Tibial artery (tissue), 4 donors: ENCODE data around the gene CCDC137.

ENCODE experiments used
- DNase-seq, 2 donors: peaks; one replicate each; pipeline ENCODE4 v3.0.0-alpha.2; 2019
- H3K27ac ChIP-seq, 2 donors: fragments of 200-600 bp; sonication (generic) in 1 of 2; 1 replicate in 1 of 2; 2 replicates in 1 of 2; pipeline ENCODE4 v1.5.1; 2018 to 2019; ENCODE audit warnings: mild to moderate bottlenecking in 1 of 2
- H3K27me3 ChIP-seq, 2 donors: fragments of 200-600 bp; sonication (generic) in 1 of 2; one replicate each; pipeline versions ENCODE4 v1.5.1 to v1.6.0; 2016 to 2019
- H3K36me3 ChIP-seq, 3 donors: fragments of 200-600 bp; sonication (generic) in 2 of 3; one replicate each; pipeline ENCODE4 v1.5.1; 2016 to 2019; ENCODE audit warnings: mild to moderate bottlenecking in 2 of 3
- H3K4me1 ChIP-seq, 4 donors: fragments of 200-600 bp; sonication (generic) in 2 of 4; 1 replicate in 3 of 4; 2 replicates in 1 of 4; pipeline ENCODE4 v1.5.1; 2016 to 2019
- H3K4me3 ChIP-seq, 2 donors: fragments of 200-600 bp; sonication (generic) in 1 of 2; 1 replicate in 1 of 2; 2 replicates in 1 of 2; pipeline ENCODE4 v1.5.1; 2018 to 2019; ENCODE audit warnings: mild to moderate bottlenecking in 2 of 2
- H3K9me3 ChIP-seq, 3 donors: fragments of 200-600 bp; sonication (generic) in 1 of 3; one replicate each; pipeline ENCODE4 v1.5.1; 2016 to 2019
- intact Hi-C: fragments of 100-400 bp; cut with DNase I; formaldehyde crosslinking; loops from one replicate; pipeline ENCODE4 v1.15.0; 2023; ENCODE audit warnings: low total_unique reads
- TF ChIP-seq, protein P1 (sequence below), 2 experiments: fragments of 200-600 bp in 1 of 2; fragments of 450-650 bp in 1 of 2; IDR thresholded peaks; one replicate each; pipeline ENCODE4 v1.5.1; 2017 to 2019; ENCODE audit warnings: antibody characterized with exemption in 2 of 2, mild to moderate bottlenecking in 1 of 2, moderate library complexity in 1 of 2

CCDC137 gene

DNA sequence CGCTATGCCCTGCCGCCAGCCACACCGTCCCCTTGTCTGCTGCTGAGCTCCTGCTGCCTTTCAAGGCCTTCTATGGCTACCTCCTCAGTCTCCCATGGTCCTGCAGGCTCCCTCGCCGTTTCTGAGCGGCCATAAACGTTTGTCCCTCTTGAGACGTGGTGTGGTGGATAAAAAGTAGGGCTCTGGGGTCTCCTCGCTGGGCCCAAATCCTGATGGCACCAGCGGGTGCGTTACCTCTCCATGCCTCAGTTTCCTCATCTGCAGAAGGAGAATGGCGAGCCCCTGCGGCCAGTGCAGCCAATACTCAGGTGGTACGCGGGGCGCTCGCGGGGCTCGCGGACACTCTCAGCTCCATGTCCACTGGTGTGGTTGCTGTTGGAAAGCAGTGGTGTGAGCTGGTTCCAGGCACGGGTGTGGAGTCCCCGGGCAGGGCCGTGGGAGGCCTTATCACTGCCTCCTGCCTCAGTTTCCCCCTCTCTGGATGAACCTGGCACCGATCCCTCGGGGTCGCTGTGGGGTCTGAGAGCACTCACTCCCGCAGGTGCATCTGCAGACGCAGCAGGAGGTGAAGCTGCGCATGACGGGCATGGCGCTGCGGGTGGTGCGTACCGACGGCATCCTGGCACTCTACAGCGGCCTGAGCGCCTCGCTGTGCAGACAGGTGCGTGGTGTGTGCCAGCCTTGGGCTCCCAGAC lies 48.0 kb downstream of the CCDC137 start:
- intact Hi-C loops = no loop called here
- DNase-seq = no peak
- H3K27me3 ChIP-seq = peaks cover 0 to 7% of the 10 kb centered on the region in 2 donors
- TF ChIP-seq, protein P1, sequence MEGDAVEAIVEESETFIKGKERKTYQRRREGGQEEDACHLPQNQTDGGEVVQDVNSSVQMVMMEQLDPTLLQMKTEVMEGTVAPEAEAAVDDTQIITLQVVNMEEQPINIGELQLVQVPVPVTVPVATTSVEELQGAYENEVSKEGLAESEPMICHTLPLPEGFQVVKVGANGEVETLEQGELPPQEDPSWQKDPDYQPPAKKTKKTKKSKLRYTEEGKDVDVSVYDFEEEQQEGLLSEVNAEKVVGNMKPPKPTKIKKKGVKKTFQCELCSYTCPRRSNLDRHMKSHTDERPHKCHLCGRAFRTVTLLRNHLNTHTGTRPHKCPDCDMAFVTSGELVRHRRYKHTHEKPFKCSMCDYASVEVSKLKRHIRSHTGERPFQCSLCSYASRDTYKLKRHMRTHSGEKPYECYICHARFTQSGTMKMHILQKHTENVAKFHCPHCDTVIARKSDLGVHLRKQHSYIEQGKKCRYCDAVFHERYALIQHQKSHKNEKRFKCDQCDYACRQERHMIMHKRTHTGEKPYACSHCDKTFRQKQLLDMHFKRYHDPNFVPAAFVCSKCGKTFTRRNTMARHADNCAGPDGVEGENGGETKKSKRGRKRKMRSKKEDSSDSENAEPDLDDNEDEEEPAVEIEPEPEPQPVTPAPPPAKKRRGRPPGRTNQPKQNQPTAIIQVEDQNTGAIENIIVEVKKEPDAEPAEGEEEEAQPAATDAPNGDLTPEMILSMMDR (IDR thresholded peaks at IDR 0.05) = no peak
- H3K4me1 ChIP-seq = peaks cover 0 to 43% (median 25%) of the 10 kb centered on the region in 4 donors
- no peak overlapping the region for H3K27ac ChIP-seq
- peaks cover 0 to 34% (median 0%) of the 10 kb centered on the region in 3 donors for H3K36me3 ChIP-seq
- H3K9me3 ChIP-seq = no peaks in the 10 kb centered on the region
- H3K4me3 ChIP-seq = no peak overlapping the region

DNA sequence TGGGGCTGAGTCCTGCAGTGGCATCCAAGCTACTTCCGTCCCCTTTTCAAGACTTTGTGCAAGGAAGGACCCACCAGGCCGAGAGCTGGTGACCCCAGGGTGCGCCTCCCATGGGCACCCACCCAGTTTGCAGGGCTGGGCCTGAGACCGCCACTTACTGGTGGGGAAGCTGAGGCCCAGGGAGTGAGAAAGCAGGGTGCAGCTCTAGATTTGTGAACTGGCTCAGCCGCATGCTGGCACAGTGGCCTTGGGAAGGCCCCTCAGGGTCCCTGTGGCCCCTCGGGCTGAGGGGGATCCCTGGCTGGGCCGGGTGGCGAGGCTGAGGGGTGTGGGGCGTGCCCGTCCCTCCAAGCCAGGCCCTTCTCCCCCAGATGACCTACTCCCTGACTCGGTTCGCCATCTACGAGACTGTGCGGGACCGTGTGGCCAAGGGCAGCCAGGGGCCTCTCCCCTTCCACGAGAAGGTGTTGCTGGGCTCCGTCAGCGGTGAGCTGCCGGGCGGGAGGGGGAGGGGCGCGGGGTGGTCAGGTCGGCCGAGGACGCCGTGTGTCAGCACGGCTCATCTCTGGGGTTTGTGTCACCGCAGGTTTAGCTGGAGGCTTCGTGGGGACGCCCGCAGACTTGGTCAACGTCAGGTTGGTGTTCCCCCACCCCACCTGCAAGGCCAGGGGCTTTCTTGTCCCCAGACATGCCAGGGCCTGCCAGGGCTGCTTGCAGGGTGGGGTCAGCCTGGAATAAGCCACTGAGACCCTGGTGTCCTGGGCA lies 48.8 kb downstream of the CCDC137 start:
- no peaks in the 10 kb centered on the region for H3K9me3 ChIP-seq
- TF ChIP-seq, protein P1 (IDR thresholded peaks at IDR 0.05) = no peak
- H3K27ac ChIP-seq = no peak overlapping the region
- H3K4me1 ChIP-seq = peaks cover 0 to 42% (median 24%) of the 10 kb centered on the region in 4 donors
- no peak for DNase-seq
- peaks cover 0 to under 1% of the 10 kb centered on the region in 2 donors for H3K27me3 ChIP-seq
- peaks cover 0 to 34% (median 0%) of the 10 kb centered on the region in 3 donors for H3K36me3 ChIP-seq
- intact Hi-C loops = no loop called here
- no peak overlapping the region for H3K4me3 ChIP-seq

DNA sequence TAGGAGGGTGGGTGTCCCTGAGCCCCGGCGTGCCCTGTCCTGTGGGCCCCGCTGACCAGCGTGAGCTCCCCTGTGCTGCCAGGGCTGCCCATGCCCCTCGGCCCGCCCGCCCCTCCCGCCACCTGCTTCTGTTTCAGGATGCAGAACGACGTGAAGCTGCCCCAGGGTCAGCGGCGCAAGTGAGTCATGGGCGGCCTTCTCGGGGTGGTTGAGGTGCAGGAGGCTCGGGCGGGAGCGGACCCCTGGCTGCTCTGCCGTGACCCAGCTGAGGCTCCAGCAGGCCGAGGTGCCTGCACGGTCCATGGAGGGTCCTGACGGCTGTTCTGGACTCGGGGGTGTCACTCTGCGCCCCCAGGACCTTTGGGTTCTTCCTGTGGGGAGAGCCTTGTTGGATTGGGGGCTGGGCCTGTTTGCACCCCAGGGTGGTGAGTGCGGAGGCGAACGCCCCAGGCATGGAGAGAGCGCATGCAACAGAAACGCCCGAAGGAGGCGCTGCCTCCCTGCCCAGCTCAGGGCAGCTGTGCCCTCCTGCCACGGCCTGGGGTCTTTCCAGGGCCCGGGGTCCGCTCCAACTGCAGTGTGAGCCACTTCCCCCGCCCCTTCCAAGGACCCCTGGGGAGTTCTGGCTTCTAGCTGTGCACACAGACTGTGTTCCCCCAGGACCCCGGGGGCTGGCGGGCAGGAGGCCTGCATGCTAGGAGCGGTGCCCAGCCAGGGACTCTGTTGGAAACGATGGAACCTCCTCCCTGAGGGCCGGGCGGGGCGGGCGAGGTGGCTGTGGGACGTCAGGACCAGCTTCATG lies 49.5 kb downstream of the CCDC137 start:
- Histone ChIP-seq H3K36me3 (peaks cover 0 to 34% (median 0%) of the 10 kb centered on the region in 3 donors), H3K9me3 (no peaks in the 10 kb centered on the region), H3K4me1 (peaks cover 0 to 34% (median 18%) of the 10 kb centered on the region in 4 donors), H3K27me3 (no peaks in the 10 kb centered on the region), H3K27ac (no peak overlapping the region), H3K4me3 (no peak overlapping the region)
- no peak for DNase-seq
- TF ChIP-seq, protein P1 (IDR thresholded peaks at IDR 0.05) = no peak
- intact Hi-C loops = no loop called here

DNA sequence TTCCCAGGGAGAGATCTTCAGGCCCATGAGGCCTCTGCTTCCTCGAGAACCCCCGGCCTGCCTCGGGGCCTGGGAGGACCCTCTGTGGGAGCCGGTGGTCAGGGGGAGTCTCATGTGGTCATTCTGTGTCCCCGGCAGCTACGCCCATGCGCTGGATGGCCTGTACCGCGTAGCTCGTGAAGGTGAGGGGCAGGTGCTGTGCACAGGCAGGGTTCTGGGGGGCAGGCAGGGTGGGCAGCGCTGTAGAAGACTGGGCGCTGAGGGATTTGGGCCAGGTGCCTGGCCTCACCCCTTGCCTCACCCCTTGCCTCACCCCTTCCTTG lies 50.1 kb downstream of the CCDC137 start:
- DNase-seq = no peak
- intact Hi-C loops = no loop called here
- Histone ChIP-seq H3K4me3 (no peak overlapping the region), H3K4me1 (peaks cover 0 to 28% (median 13%) of the 10 kb centered on the region in 4 donors), H3K9me3 (no peaks in the 10 kb centered on the region), H3K36me3 (peaks cover 0 to 34% (median 0%) of the 10 kb centered on the region in 3 donors), H3K27ac (no peak overlapping the region), H3K27me3 (no peaks in the 10 kb centered on the region)
- TF ChIP-seq, protein P1 (IDR thresholded peaks at IDR 0.05) = no peak

DNA sequence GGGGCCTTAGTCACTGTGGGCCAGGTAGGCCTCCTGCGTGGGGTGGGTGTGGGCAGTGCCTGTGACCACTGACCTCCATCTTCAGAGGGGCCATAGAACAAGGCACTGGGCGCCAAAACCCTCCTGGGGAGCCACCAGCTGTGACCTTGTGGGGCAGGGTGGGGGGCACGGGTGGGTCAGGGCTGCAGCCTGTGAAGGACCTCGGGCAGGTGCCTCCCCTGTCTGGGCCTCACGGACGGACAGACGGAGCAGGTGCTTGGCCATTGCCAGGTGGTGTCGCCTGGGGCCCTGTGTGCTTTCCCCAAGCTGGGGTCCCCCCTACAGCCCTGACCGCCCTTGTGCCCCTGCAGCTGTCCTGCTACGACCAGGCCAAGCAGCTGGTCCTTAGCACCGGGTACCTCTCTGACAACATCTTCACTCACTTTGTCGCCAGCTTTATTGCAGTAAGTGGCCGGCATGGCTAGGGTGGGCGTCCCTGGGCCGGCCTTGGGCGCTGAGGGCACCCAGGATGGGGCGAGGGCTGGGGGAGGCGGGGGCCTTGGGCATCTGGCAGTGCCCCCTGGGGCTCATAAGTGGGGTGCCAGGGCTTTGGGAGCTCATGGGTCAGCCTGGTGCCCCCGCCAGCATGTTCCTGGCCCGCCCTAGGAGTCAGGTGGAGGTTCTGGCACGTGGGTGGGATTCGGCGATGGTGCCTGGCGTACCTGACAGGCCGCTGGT lies 50.7 kb downstream of the CCDC137 start:
- Histone ChIP-seq H3K9me3 (no peaks in the 10 kb centered on the region), H3K27ac (no peak overlapping the region), H3K36me3 (peaks cover 0 to 34% (median 0%) of the 10 kb centered on the region in 3 donors), H3K4me3 (no peak overlapping the region), H3K27me3 (peaks cover 0 to 2% of the 10 kb centered on the region in 2 donors), H3K4me1 (peaks cover 0 to 25% (median 12%) of the 10 kb centered on the region in 4 donors)
- TF ChIP-seq, protein P1 (IDR thresholded peaks at IDR 0.05) = no peak
- intact Hi-C loops = no loop called here
- DNase-seq = no peak
